Stimulated activated CD8-positive, alpha-beta memory T cell treated with anti-CD3 and anti-CD28 coated beads, Interleukin-15, amount 100 ng/mL, for 48 hours (primary cell): ENCODE results near the gene BMPR1B.

ENCODE experiments used
- DNase-seq, 2 donors: peaks; one replicate each; pipeline ENCODE4 v3.0.0-alpha.2; 2020; ENCODE audit warnings: low read depth in 2 of 2

BMPR1B gene

GRCh38 chr4:94960708-94961107 lies 203.0 kb downstream of the BMPR1B start:
- no peak for DNase-seq

- no peak for DNase-seq
Measured at GRCh38 chr4:94961420-94961819, 203.7 kb downstream of the BMPR1B start.

GRCh38 chr4:94962484-94962883 lies 204.7 kb downstream of the BMPR1B start:
- no peak for DNase-seq

- no peak for DNase-seq
Measured at GRCh38 chr4:94965852-94966251, 208.1 kb downstream of the BMPR1B start.

GRCh38 chr4:94968493-94968892 lies 210.7 kb downstream of the BMPR1B start:
- no peak for DNase-seq

- DNase-seq = no peak
Measured at GRCh38 chr4:94970650-94971049, 212.9 kb downstream of the BMPR1B start.

GRCh38 chr4:94974773-94975172 lies 217.0 kb downstream of the BMPR1B start:
- no peak for DNase-seq

GRCh38 chr4:94976371-94977011 lies 218.7 kb downstream of the BMPR1B start:
- no peak for DNase-seq

- no peak for DNase-seq
Measured at GRCh38 chr4:94978904-94979303, 221.1 kb downstream of the BMPR1B start.

GRCh38 chr4:94979621-94980020 lies 221.9 kb downstream of the BMPR1B start:
- DNase-seq = no peak

GRCh38 chr4:94995684-94996394 lies 238.1 kb downstream of the BMPR1B start:
- DNase-seq = no peak

- no peak for DNase-seq
Measured at GRCh38 chr4:95000076-95000648, 242.4 kb downstream of the BMPR1B start.

- DNase-seq = no peak
Measured at GRCh38 chr4:95004912-95005311, 247.2 kb downstream of the BMPR1B start.

- DNase-seq = no peak
Measured at GRCh38 chr4:95007998-95008397, 250.2 kb downstream of the BMPR1B start.

- DNase-seq = no peak
Measured at GRCh38 chr4:95013236-95013635, 255.5 kb downstream of the BMPR1B start.

GRCh38 chr4:95014068-95014467 lies 256.3 kb downstream of the BMPR1B start:
- no peak for DNase-seq

GRCh38 chr4:95017305-95018064 lies 259.7 kb downstream of the BMPR1B start:
- no peak for DNase-seq

- no peak for DNase-seq
Measured at GRCh38 chr4:95018785-95019184, 261.0 kb downstream of the BMPR1B start.

- no peak for DNase-seq
Measured at GRCh38 chr4:95020521-95020920, 262.8 kb downstream of the BMPR1B start.

GRCh38 chr4:95021099-95021498 lies 263.3 kb downstream of the BMPR1B start:
- DNase-seq = no peak

- DNase-seq = no peak
Measured at GRCh38 chr4:95023110-95023509, 265.4 kb downstream of the BMPR1B start.

GRCh38 chr4:95027905-95028618 lies 270.3 kb downstream of the BMPR1B start:
- DNase-seq = no peak
